GM12878 (cell line): ENCODE measurements around the gene FANCD2. TPM values are rescaled to one million over a fixed set of nuclear protein-coding genes. Genes with fewer than 3 reads are reported as not detected.

Experiments
- ATAC-seq: fragments of 200-7000 bp; cut with Tn5 transposase; 3 replicates; pipeline ENCODE4 v1.9.1; 2020; ENCODE audit warnings: mild to moderate bottlenecking, moderate library complexity
- BruUV-seq: library from RNA; stranded (reverse); fragments of 400-500 nt; replicated peaks from 2 replicates; lab custom pipeline; 2021; lab: Mats Ljungman, UMichigan
- CTCF ChIA-PET: fragments of 300-600 bp; sonication (Branson Sonifier 250); formaldehyde crosslinking; extraction: SDS; loops from one replicate; lab custom pipeline; 2021; ENCODE audit warnings: inconsistent platforms; lab: Yijun Ruan, JAX
- POLR2A ChIA-PET: fragments of 350-600 bp; formaldehyde crosslinking; extraction: SDS; loops from one replicate; lab custom pipeline; 2021; ENCODE audit warnings: inconsistent platforms; lab: Charles Lee
- RAD21 ChIA-PET: fragments of 300-600 bp; sonication (Branson Sonifier 250); formaldehyde crosslinking; loops from one replicate; lab custom pipeline; 2023; ENCODE audit warnings: antibody characterized with exemption; ENCODE audit not compliant: unreplicated experiment; lab: Charles Lee
- SMC1A ChIA-PET: fragments of 300-600 bp; sonication (Branson Sonifier 250); formaldehyde crosslinking; loops from one replicate; lab custom pipeline; 2023; ENCODE audit not compliant: unreplicated experiment, uncharacterized antibody; lab: Charles Lee
- DNase-seq: peaks from one replicate; pipeline ENCODE4 v3.0.0-alpha.2; 2011; ENCODE audit warnings: low read depth, low spot score
- FAIRE-seq: peaks from 3 replicates; lab custom pipeline; 2011; peaks lifted over from hg19 to GRCh38; lab: Jason Lieb, UNC
- H2AFZ ChIP-seq: 2 replicates; pipeline ENCODE4 v1.6.0; 2011; ENCODE audit warnings: low read depth, low read length, control low read depth; ENCODE audit not compliant: control insufficient read depth
- H3K27ac ChIP-seq: 2 replicates; pipeline ENCODE4 v1.5.1; 2011; ENCODE audit warnings: control low read depth; ENCODE audit not compliant: control insufficient read depth, insufficient read depth
- H3K27me3 ChIP-seq, 2 experiments: replicated peaks in 1 of 2; 2 replicates each; pipeline versions ENCODE4 v1.6.0 to v1.6.1; 2011; ENCODE audit warnings: low read length in 1 of 2; ENCODE audit not compliant: control insufficient read depth in 2 of 2, insufficient read depth in 2 of 2
- H3K36me3 ChIP-seq, 2 experiments: 2 replicates each; pipeline ENCODE4 v1.5.1; 2011; ENCODE audit warnings: low read length in 1 of 2; ENCODE audit not compliant: control insufficient read depth in 2 of 2, insufficient read depth in 2 of 2
- H3K4me1 ChIP-seq: 2 replicates; pipeline ENCODE4 v1.6.1; 2011; ENCODE audit warnings: mild to moderate bottlenecking, low read length, moderate library complexity, mixed read lengths; ENCODE audit not compliant: control insufficient read depth, insufficient read depth
- H3K4me2 ChIP-seq: 2 replicates; pipeline ENCODE4 v1.6.0; 2011; ENCODE audit warnings: control low read depth; ENCODE audit not compliant: control insufficient read depth, insufficient read depth
- H3K4me3 ChIP-seq: fragments of 200-600 bp; sonication (generic); 2 replicates; pipeline ENCODE4 v1.5.1; 2016
- H3K79me2 ChIP-seq: 2 replicates; pipeline ENCODE4 v1.6.0; 2011; ENCODE audit warnings: low read length; ENCODE audit not compliant: control insufficient read depth, insufficient read depth
- H3K9ac ChIP-seq: 2 replicates; pipeline ENCODE4 v1.8.0; 2011; ENCODE audit warnings: low read length, control low read depth, mixed read lengths; ENCODE audit not compliant: control insufficient read depth, insufficient read depth
- H3K9me3 ChIP-seq: replicated peaks from 3 replicates; pipeline ENCODE4 v1.5.1; 2011; ENCODE audit warnings: mild to moderate bottlenecking, low read length; ENCODE audit not compliant: control insufficient read depth, insufficient read depth
- H4K20me1 ChIP-seq: 2 replicates; pipeline ENCODE4 v1.6.0; 2011; ENCODE audit not compliant: control insufficient read depth, insufficient read depth
- IRF5 ChIP-seq: fragments of 450-650 bp; IDR thresholded peaks from 2 replicates; pipeline ENCODE4 v1.6.1; 2017; ENCODE audit warnings: borderline replicate concordance
- POLR2A ChIP-seq: IDR thresholded peaks from 2 replicates; pipeline ENCODE4 v1.6.1; 2011; ENCODE audit warnings: low read depth, mild to moderate bottlenecking, low read length
- POLR2AphosphoS5 ChIP-seq: IDR thresholded peaks from 2 replicates; pipeline ENCODE4 v1.6.1; 2011; ENCODE audit warnings: mild to moderate bottlenecking, low read length, inconsistent platforms
- STAT3 ChIP-seq: IDR thresholded peaks from 2 replicates; pipeline ENCODE4 v1.6.1; 2011; ENCODE audit warnings: low read depth, low read length, improper control_type of control experiment
- ZBTB11 ChIP-seq: fragments of 450-650 bp; formaldehyde crosslinking; IDR thresholded peaks from 2 replicates; pipeline ENCODE4 v1.5.0; 2022; ENCODE audit warnings: mild to moderate bottlenecking, missing genetic modification characterization
- WGBS: methylation state at CpG from one replicate; pipeline ENCODE4 v1.1.6; 2016; ENCODE audit warnings: low lambda C conversion rate; ENCODE audit not compliant: insufficient replicate concordance, insufficient coverage; ENCODE audit errors: missing lambda C conversion rate; 5-methylcytosine and 5-hydroxymethylcytosine counted together
- in situ Hi-C: fragments of 300-500 bp; cut with MboI; formaldehyde crosslinking; loops from 9 replicates; pipeline ENCODE4 v1.14.3; 2018; ENCODE audit warnings: mixed read lengths
- intact Hi-C: fragments of 100-400 bp; cut with micrococcal nuclease; formaldehyde crosslinking; loops from one replicate; pipeline ENCODE4 v1.14.2; 2022; ENCODE audit not compliant: unreplicated experiment
- polyA plus RNA-seq, 11 experiments: library from polyadenylated mRNA; depleted of rRNA in 4 of 11; unstranded in 6 of 11; stranded (reverse) in 5 of 11; fragments of >200 nt; fragmentation: Nextera tagmentation in 4 of 11; fragmentation: Illumina TruSeq in 1 of 11; extraction: Ambion mirVana in 4 of 11; extraction: Trizol in 1 of 11; gene quantifications; 1 replicate in 1 of 11; 2 replicates in 10 of 11; pipeline versions ENCODE4 v1.2.1 to v1.2.3, GENCODE V29; 2011 to 2016; ENCODE audit warnings: inconsistent platforms in 2 of 11, missing spikeins in 2 of 11, low read depth in 1 of 11
- total RNA-seq, 4 experiments: library from RNA; depleted of rRNA in 3 of 4; stranded (reverse); fragments of >200 nt in 3 of 4; fragmentation: Illumina TruSeq in 1 of 4; extraction: Trizol in 1 of 4; gene quantifications; 2 replicates each; pipeline versions ENCODE4 v1.2.1 to v1.2.3, GENCODE V29; 2013 to 2021

The FANCD2 gene
- total and polyA plus RNA-seq, 10 of the 15 experiments (the other 5 are each of a cell fraction or from before 2014, with no cell fraction given): 37.9 to 72.8 (median 56.2) TPM

- Histone ChIP-seq H3K27me3 (no peaks in the 10 kb centered on the region), H3K9me3 (no peaks in the 10 kb centered on the region), H2AFZ (no peak overlapping the region), H3K9ac (no peak overlapping the region), H3K36me3 (peaks cover 3 to 11% of the 10 kb centered on the region in 2 experiments; a peak in 3 of 4 replicates), H4K20me1 (no peaks in the 10 kb centered on the region), H3K27ac (no peak overlapping the region), H3K4me3 (no peak overlapping the region)
- 95% methylated on average over 2 of the region's 2 CpGs for WGBS
- no TSS peak for BruUV-seq
- DNase-seq (no peak), FAIRE-seq (no peak), ATAC-seq (no peak)
- in situ Hi-C loops: no loop called here
- intact Hi-C loops: no loop called here
- ChIA-PET POLR2A (no interaction called here), SMC1A (no interaction called here), CTCF (no interaction called here), RAD21 (no interaction called here)
- peak; percentile 25; the same call in 1 of the 2 replicates for TF ChIP-seq POLR2A
- TF ChIP-seq IRF5: no peak
- TF ChIP-seq STAT3: no peak
- TF ChIP-seq POLR2AphosphoS5: 0 out of 2 replicates have a peak, but pooled peaks have one; percentile 7
- TF ChIP-seq ZBTB11 (CRISPR knock-in tag): no peak
- TF ChIP-seq, all 136 proteins: peak for 2
- Histone ChIP-seq H3K79me2 (no peaks in the 10 kb centered on the region), H3K4me2 (no peak overlapping the region), H3K4me1 (no peaks in the 10 kb centered on the region)
Observed at GRCh38 chr3:10002951-10003350, 23.3 kb upstream of the FANCD2 start.
